ENCODE measurements around the gene TEX2. TPM values are rescaled to one million over a fixed set of nuclear protein-coding genes. Genes with fewer than 3 reads are reported as not detected.
A peak's percentile ranks its signal among the peaks of the same experiment; 100 is the strongest.
"Not testable (repeated sequence)": the region's sequence is repeated elsewhere in the genome, so short reads cannot be mapped to it uniquely, and the experiment has no call there.

Gene TEX2
- total RNA-seq, 2 donors from 2014 or later = 8.4 to 8.7 TPM

GRCh38 chr17:64223931-64224629, 39.0 kb downstream of the TEX2 start:
- ATAC-seq (no peak), DNase-seq (no peak)
- Mint-ChIP-seq H3K4me3 (no peak overlapping the region), H3K27me3 (no peaks in the 10 kb centered on the region), H3K27ac (peak overlapping the region; percentile 39), H3K4me1 (peaks cover 12% of the 10 kb centered on the region), H3K36me3 (ENCODE audit: low read depth) (peaks cover 2% of the 10 kb centered on the region)
- H3K9me3 ChIP-seq (ENCODE audit: control insufficient read depth, low read length, poor library complexity, severe bottlenecking) = no peaks in the 10 kb centered on the region

GRCh38 chr17:64223283-64223682, 39.8 kb downstream of the TEX2 start:
- no peak overlapping the region for H3K27ac Mint-ChIP-seq
- H3K36me3 Mint-ChIP-seq (ENCODE audit: low read depth) = peaks cover 2% of the 10 kb centered on the region
- DNase-seq = no peak
- no peak for ATAC-seq
- peaks cover 15% of the 10 kb centered on the region for H3K4me1 Mint-ChIP-seq
- no peaks in the 10 kb centered on the region for H3K27me3 Mint-ChIP-seq
- H3K9me3 ChIP-seq (ENCODE audit: control insufficient read depth, low read length, poor library complexity, severe bottlenecking) = no peaks in the 10 kb centered on the region
- H3K4me3 Mint-ChIP-seq = no peak overlapping the region

GRCh38 chr17:64221679-64222078, 41.4 kb downstream of the TEX2 start:
- H3K27ac Mint-ChIP-seq = no peak overlapping the region
- peaks cover 2% of the 10 kb centered on the region for H3K36me3 Mint-ChIP-seq (ENCODE audit: low read depth)
- peaks cover 18% of the 10 kb centered on the region for H3K4me1 Mint-ChIP-seq
- no peaks in the 10 kb centered on the region for H3K9me3 ChIP-seq (ENCODE audit: control insufficient read depth, low read length, poor library complexity, severe bottlenecking)
- no peak for DNase-seq
- H3K27me3 Mint-ChIP-seq = no peaks in the 10 kb centered on the region
- ATAC-seq = no peak
- no peak overlapping the region for H3K4me3 Mint-ChIP-seq

GRCh38 chr17:64220604-64221003, 42.5 kb downstream of the TEX2 start:
- H3K27me3 Mint-ChIP-seq; H3K36me3 Mint-ChIP-seq (ENCODE audit: low read depth); H3K9me3 ChIP-seq (ENCODE audit: control insufficient read depth, low read length, poor library complexity, severe bottlenecking); H3K4me3 Mint-ChIP-seq; ATAC-seq; DNase-seq; H3K27ac Mint-ChIP-seq: not testable (repeated sequence)
- H3K4me1 Mint-ChIP-seq = peaks cover 20% of the 10 kb centered on the region

- H3K4me1 Mint-ChIP-seq = peaks cover 19% of the 10 kb centered on the region
- DNase-seq (no peak), ATAC-seq (no peak)
- no peaks in the 10 kb centered on the region for H3K27me3 Mint-ChIP-seq
- H3K27ac Mint-ChIP-seq = no peak overlapping the region
- no peaks in the 10 kb centered on the region for H3K9me3 ChIP-seq (ENCODE audit: control insufficient read depth, low read length, poor library complexity, severe bottlenecking)
- H3K4me3 Mint-ChIP-seq = no peak overlapping the region
- H3K36me3 Mint-ChIP-seq (ENCODE audit: low read depth) = peaks cover 2% of the 10 kb centered on the region
Measured at GRCh38 chr17:64219571-64219970, 43.5 kb downstream of the TEX2 start.

- ATAC-seq = peak; percentile 69
- H3K27ac Mint-ChIP-seq = no peak overlapping the region
- peaks cover 16% of the 10 kb centered on the region for H3K4me1 Mint-ChIP-seq
- H3K27me3 Mint-ChIP-seq = no peaks in the 10 kb centered on the region
- DNase-seq = no peak
- H3K4me3 Mint-ChIP-seq = no peak overlapping the region
- no peaks in the 10 kb centered on the region for H3K9me3 ChIP-seq (ENCODE audit: control insufficient read depth, low read length, poor library complexity, severe bottlenecking)
- H3K36me3 Mint-ChIP-seq (ENCODE audit: low read depth) = peaks cover 7% of the 10 kb centered on the region
Measured at GRCh38 chr17:64218066-64218465, 45.0 kb downstream of the TEX2 start.

- H3K9me3 ChIP-seq (ENCODE audit: control insufficient read depth, low read length, poor library complexity, severe bottlenecking) = no peaks in the 10 kb centered on the region
- no peaks in the 10 kb centered on the region for H3K27me3 Mint-ChIP-seq
- no peak for ATAC-seq
- peaks cover 9% of the 10 kb centered on the region for H3K36me3 Mint-ChIP-seq (ENCODE audit: low read depth)
- no peak overlapping the region for H3K27ac Mint-ChIP-seq
- H3K4me1 Mint-ChIP-seq = peaks cover 18% of the 10 kb centered on the region
- DNase-seq = no peak
- H3K4me3 Mint-ChIP-seq = no peak overlapping the region
Measured at GRCh38 chr17:64217249-64217691, 45.8 kb downstream of the TEX2 start.

GRCh38 chr17:64216338-64217248, 46.5 kb downstream of the TEX2 start:
- Mint-ChIP-seq H3K27me3 (no peaks in the 10 kb centered on the region), H3K27ac (peak overlapping the region; percentile 32), H3K4me3 (no peak overlapping the region), H3K36me3 (ENCODE audit: low read depth) (peaks cover 12% of the 10 kb centered on the region), H3K4me1 (peaks cover 20% of the 10 kb centered on the region)
- no peaks in the 10 kb centered on the region for H3K9me3 ChIP-seq (ENCODE audit: control insufficient read depth, low read length, poor library complexity, severe bottlenecking)
- ATAC-seq (no peak), DNase-seq (no peak)

GRCh38 chr17:64216000-64216337, 47.1 kb downstream of the TEX2 start:
- no peaks in the 10 kb centered on the region for H3K27me3 Mint-ChIP-seq
- ATAC-seq = no peak
- H3K4me3 Mint-ChIP-seq = no peak overlapping the region

GRCh38 chr17:64214950-64215349, 48.1 kb downstream of the TEX2 start:
- no peaks in the 10 kb centered on the region for H3K9me3 ChIP-seq (ENCODE audit: control insufficient read depth, low read length, poor library complexity, severe bottlenecking)
- Mint-ChIP-seq H3K36me3 (ENCODE audit: low read depth) (peaks cover 11% of the 10 kb centered on the region), H3K4me3 (no peak overlapping the region), H3K27me3 (no peaks in the 10 kb centered on the region), H3K27ac (no peak overlapping the region), H3K4me1 (peaks cover 19% of the 10 kb centered on the region)
- DNase-seq (no peak), ATAC-seq (no peak)

More at GRCh38 chr17:64216000-64216337, 47.1 kb downstream of the TEX2 start:
- peaks cover 12% of the 10 kb centered on the region for H3K36me3 Mint-ChIP-seq (ENCODE audit: low read depth)
- H3K27ac Mint-ChIP-seq = no peak overlapping the region
- DNase-seq = no peak
- peaks cover 20% of the 10 kb centered on the region for H3K4me1 Mint-ChIP-seq
- H3K9me3 ChIP-seq (ENCODE audit: control insufficient read depth, low read length, poor library complexity, severe bottlenecking) = no peaks in the 10 kb centered on the region

- ATAC-seq = no peak
- DNase-seq = no peak
- no peaks in the 10 kb centered on the region for H3K9me3 ChIP-seq (ENCODE audit: control insufficient read depth, low read length, poor library complexity, severe bottlenecking)
- peaks cover 11% of the 10 kb centered on the region for H3K36me3 Mint-ChIP-seq (ENCODE audit: low read depth)
- H3K4me1 Mint-ChIP-seq = peaks cover 13% of the 10 kb centered on the region
- no peak overlapping the region for H3K4me3 Mint-ChIP-seq
- H3K27me3 Mint-ChIP-seq = no peaks in the 10 kb centered on the region
- H3K27ac Mint-ChIP-seq = no peak overlapping the region
Measured at GRCh38 chr17:64213995-64214811, 48.9 kb downstream of the TEX2 start.

GRCh38 chr17:64212122-64212521, 50.9 kb downstream of the TEX2 start:
- Mint-ChIP-seq H3K4me1 (peaks cover 10% of the 10 kb centered on the region), H3K27ac (no peak overlapping the region), H3K4me3 (no peak overlapping the region), H3K27me3 (no peaks in the 10 kb centered on the region), H3K36me3 (ENCODE audit: low read depth) (peaks cover 13% of the 10 kb centered on the region)
- DNase-seq (no peak), ATAC-seq (no peak)
- no peaks in the 10 kb centered on the region for H3K9me3 ChIP-seq (ENCODE audit: control insufficient read depth, low read length, poor library complexity, severe bottlenecking)

- H3K27me3 Mint-ChIP-seq = no peaks in the 10 kb centered on the region
- H3K27ac Mint-ChIP-seq = no peak overlapping the region
- peaks cover 13% of the 10 kb centered on the region for H3K4me1 Mint-ChIP-seq
- DNase-seq (no peak), ATAC-seq (no peak)
- no peak overlapping the region for H3K4me3 Mint-ChIP-seq
- H3K9me3 ChIP-seq (ENCODE audit: control insufficient read depth, low read length, poor library complexity, severe bottlenecking) = no peaks in the 10 kb centered on the region
- H3K36me3 Mint-ChIP-seq (ENCODE audit: low read depth) = peaks cover 13% of the 10 kb centered on the region
Measured at GRCh38 chr17:64209983-64210382, 53.1 kb downstream of the TEX2 start.
